Esophagus squamous epithelium (tissue), 5 donors: Measurements from ENCODE around the gene G6PC1. TPM values are rescaled to one million over a fixed set of nuclear protein-coding genes. Genes with fewer than 3 reads are reported as not detected.
A peak's percentile ranks its signal among the peaks of the same experiment; 100 is the strongest.
"Not testable (repeated sequence)": the region's sequence is repeated elsewhere in the genome, so short reads cannot be mapped to it uniquely, and the experiment has no call there.

Source experiments
- DNase-seq: peaks from one replicate; lab custom pipeline; 2025; lab: John Stamatoyannopoulos, UW
- H3K27ac ChIP-seq, 4 donors: fragments of 200-600 bp; sonication (generic); one replicate each; pipeline ENCODE4 v1.5.1; 2016 to 2019; ENCODE audit warnings: mild to moderate bottlenecking in 1 of 4
- H3K27me3 ChIP-seq, 4 donors: fragments of 200-600 bp; sonication (generic); 1 replicate in 3 of 4; 2 replicates in 1 of 4; pipeline versions ENCODE4 v1.5.1 to v1.6.0; 2017 to 2021; ENCODE audit warnings: antibody characterized with exemption in 1 of 4
- H3K36me3 ChIP-seq, 3 donors: fragments of 200-600 bp; sonication (generic); one replicate each; pipeline ENCODE4 v1.5.1; 2016 to 2019
- H3K4me1 ChIP-seq, 3 donors: fragments of 200-600 bp; sonication (generic); one replicate each; pipeline ENCODE4 v1.5.1; 2017 to 2019
- H3K4me3 ChIP-seq, 4 donors: fragments of 200-600 bp; sonication (generic); 1 replicate in 3 of 4; 2 replicates in 1 of 4; pipeline ENCODE4 v1.5.1; 2016 to 2019; ENCODE audit warnings: mild to moderate bottlenecking in 2 of 4, moderate library complexity in 1 of 4
- H3K9me3 ChIP-seq, 3 donors: fragments of 200-600 bp; sonication (generic); one replicate each; pipeline ENCODE4 v1.5.1; 2016 to 2019
- POLR2A ChIP-seq, 4 donors: fragments of 450-650 bp; IDR thresholded peaks; one replicate each; pipeline ENCODE4 v1.6.1; 2017; ENCODE audit warnings: antibody characterized with exemption in 4 of 4, mild to moderate bottlenecking in 4 of 4, moderate library complexity in 3 of 4
- WGBS, 2 donors: methylation state at CpG; one replicate each; pipeline ENCODE4 v1.1.5; 2018; 5-methylcytosine and 5-hydroxymethylcytosine counted together
- intact Hi-C: fragments of 100-400 bp; cut with DNase I; formaldehyde crosslinking; loops from one replicate; pipeline ENCODE4 v1.15.0; 2022
- total RNA-seq, 4 donors: library from RNA; depleted of rRNA; stranded (reverse); fragments of >200 nt; gene quantifications; one replicate each; pipeline ENCODE4 v1.1.0, GENCODE V29; 2016
- TF ChIP-seq, protein P1 (sequence below), 6 experiments: fragments of 450-650 bp in 4 of 6; fragments of 200-600 bp in 2 of 6; sonication (generic) in 2 of 6; IDR thresholded peaks; one replicate each; pipeline ENCODE4 v1.5.1; 2016 to 2019; ENCODE audit warnings: antibody characterized with exemption in 6 of 6, mild to moderate bottlenecking in 4 of 6, moderate library complexity in 4 of 6
- donor health status: DM: yes; HTN: yes; CAD: no.

Gene G6PC1
- total RNA-seq, 4 donors from 2014 or later = not detected

DNA sequence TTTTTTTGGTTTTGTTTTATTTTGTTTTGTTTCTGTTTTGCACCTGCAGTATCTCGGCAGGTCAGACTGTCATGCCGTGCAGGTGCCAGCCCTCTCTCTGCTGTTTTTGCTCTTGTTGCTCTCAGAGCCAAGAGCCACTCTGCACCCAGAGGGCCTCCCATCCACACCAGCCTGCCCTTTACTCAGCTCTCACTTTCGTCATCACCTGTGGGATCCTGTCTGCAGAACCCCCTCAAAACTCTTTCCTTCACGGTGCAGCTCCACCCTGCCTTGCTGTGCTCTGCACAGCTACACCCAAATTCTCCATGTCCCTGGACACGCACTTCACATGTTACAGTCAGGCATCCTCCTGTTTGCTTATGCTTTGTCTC is 47.0 kb upstream of the G6PC1 start:
- Histone ChIP-seq H3K27me3 (no peaks in the 10 kb centered on the region), H3K36me3 (no peaks in the 10 kb centered on the region), H3K4me3 (peak overlapping the region; percentile 11 to 67 (median 44)), H3K4me1 (peaks cover 5 to 64% (median 10%) of the 10 kb centered on the region in 3 donors), H3K9me3 (no peaks in the 10 kb centered on the region), H3K27ac (peak overlapping the region; percentile 15 to 90 (median 84))
- 58 to 70% methylated on average over 5 of the region's 5 CpGs for WGBS, 2 donors
- no peak for DNase-seq
- no peak for TF ChIP-seq POLR2A (IDR thresholded peaks at IDR 0.05)
- TF ChIP-seq, protein P1, sequence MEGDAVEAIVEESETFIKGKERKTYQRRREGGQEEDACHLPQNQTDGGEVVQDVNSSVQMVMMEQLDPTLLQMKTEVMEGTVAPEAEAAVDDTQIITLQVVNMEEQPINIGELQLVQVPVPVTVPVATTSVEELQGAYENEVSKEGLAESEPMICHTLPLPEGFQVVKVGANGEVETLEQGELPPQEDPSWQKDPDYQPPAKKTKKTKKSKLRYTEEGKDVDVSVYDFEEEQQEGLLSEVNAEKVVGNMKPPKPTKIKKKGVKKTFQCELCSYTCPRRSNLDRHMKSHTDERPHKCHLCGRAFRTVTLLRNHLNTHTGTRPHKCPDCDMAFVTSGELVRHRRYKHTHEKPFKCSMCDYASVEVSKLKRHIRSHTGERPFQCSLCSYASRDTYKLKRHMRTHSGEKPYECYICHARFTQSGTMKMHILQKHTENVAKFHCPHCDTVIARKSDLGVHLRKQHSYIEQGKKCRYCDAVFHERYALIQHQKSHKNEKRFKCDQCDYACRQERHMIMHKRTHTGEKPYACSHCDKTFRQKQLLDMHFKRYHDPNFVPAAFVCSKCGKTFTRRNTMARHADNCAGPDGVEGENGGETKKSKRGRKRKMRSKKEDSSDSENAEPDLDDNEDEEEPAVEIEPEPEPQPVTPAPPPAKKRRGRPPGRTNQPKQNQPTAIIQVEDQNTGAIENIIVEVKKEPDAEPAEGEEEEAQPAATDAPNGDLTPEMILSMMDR (IDR thresholded peaks at IDR 0.05) = no peak
- intact Hi-C loops = no loop called here

DNA sequence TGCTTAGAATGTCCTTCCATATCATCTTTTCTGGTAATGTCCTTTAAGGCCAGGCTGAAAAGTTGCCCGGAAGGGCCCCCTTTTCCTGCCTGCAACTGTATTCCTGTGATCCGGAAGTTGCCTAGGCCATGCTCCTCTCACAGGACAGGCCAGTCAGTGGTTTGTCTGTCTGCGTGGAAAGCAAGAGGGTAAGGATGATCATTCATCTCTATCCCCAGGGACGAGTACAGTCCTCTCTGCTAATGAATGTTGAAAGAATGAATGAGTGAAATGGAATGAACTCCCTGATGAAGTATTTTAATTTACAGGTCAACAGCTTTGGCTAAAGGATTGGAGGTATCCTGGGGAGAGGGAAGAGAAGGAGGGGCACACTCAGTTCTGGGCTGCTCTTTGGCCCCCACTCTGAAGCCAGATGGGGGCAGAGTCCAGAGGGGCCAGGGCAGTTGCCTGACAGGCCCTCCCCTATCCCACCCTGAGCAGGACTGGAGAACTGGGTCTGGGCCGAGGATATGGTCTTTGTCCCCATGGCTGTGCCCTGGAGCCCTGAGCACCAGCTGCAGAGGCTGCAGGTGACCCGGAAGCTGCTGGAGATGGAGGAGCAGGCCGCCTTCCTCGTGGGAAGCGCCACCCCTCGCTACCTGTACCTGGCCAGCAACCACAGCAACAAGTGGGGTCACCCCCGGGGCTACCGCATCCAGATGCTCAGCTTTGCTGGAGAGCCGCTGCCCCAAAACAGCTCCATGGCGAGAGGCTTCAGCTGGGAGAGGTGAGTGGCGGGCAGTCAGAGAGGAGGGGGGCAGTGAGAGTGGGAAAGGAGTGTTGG is 46.4 kb upstream of the G6PC1 start:
- intact Hi-C loops = no loop called here
- H3K9me3 ChIP-seq = no peaks in the 10 kb centered on the region
- DNase-seq = no peak
- H3K36me3 ChIP-seq = no peaks in the 10 kb centered on the region
- H3K4me1 ChIP-seq = peaks cover 5 to 62% (median 10%) of the 10 kb centered on the region in 3 donors
- 63 to 70% methylated on average over 9 to 10 of the region's 15 CpGs for WGBS, 2 donors
- TF ChIP-seq, protein P1 (IDR thresholded peaks at IDR 0.05) = no peak
- TF ChIP-seq POLR2A (IDR thresholded peaks at IDR 0.05) = no peak
- H3K27me3 ChIP-seq = no peaks in the 10 kb centered on the region
- peak overlapping the region; percentile 15 to 90 (median 84) for H3K27ac ChIP-seq
- peak overlapping the region; percentile 11 to 67 (median 44) for H3K4me3 ChIP-seq

DNA sequence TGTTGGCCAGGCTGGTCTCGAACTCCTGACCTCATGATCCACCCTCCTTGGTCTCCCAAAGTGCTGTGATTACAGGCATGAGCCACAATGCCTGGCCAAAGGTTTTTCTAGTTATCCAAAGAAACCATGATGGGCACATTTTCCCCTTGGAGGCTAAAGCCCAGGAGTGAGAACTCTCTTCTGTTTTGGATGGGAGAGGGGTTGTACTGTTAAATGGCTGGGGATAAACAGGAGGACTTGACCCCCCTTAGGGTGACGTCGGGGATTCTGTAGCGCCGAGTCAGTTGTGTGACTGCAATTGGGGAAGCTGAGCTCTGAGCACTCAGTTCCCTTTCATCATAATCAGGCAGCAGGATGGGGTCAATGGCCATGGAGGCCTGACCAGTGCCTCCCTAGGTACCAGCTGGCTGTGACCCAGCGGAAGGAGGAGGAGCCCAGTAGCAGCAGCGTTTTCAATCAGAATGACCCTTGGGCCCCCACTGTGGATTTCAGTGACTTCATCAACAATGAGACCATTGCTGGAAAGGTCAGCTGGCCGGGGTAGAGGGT is 45.5 kb upstream of the G6PC1 start:
- DNase-seq = no peak
- TF ChIP-seq, protein P1 (IDR thresholded peaks at IDR 0.05) = no peak
- TF ChIP-seq POLR2A (IDR thresholded peaks at IDR 0.05) = no peak
- Histone ChIP-seq H3K27ac (peak overlapping the region in 3 of 4 donors; percentile 61 to 86 (median 81)), H3K27me3 (no peaks in the 10 kb centered on the region), H3K4me1 (peaks cover 5 to 53% (median 7%) of the 10 kb centered on the region in 3 donors), H3K9me3 (no peaks in the 10 kb centered on the region), H3K4me3 (peak overlapping the region in 3 of 4 donors; percentile 26 to 46 (median 42)), H3K36me3 (no peaks in the 10 kb centered on the region)
- WGBS, 2 donors = 67 to 79% methylated on average over 3 to 6 of the region's 8 CpGs
- intact Hi-C loops = no loop called here

DNA sequence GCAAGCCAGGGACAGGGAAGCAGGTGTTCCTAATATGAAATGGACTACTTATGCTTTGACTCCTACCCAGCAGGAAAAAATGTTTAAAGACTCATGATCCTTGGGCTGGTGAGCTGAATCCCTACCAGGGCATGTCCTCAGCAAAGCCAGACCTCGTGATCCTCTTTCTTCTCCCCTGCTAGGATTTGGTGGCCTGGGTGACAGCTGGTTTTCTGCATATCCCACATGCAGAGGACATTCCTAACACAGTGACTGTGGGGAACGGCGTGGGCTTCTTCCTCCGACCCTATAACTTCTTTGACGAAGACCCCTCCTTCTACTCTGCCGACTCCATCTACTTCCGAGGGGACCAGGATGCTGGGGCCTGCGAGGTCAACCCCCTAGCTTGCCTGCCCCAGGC is 44.5 kb upstream of the G6PC1 start:
- DNase-seq, intact Hi-C loops, H3K4me3 ChIP-seq, H3K36me3 ChIP-seq, H3K27me3 ChIP-seq, H3K9me3 ChIP-seq: not testable (repeated sequence)
- Histone ChIP-seq H3K4me1 (peaks cover 0 to 43% (median 0%) of the 10 kb centered on the region in 3 donors), H3K27ac (peak overlapping the region in 2 of 4 donors; percentile 81 to 86)
- WGBS, 2 donors = 64 to 75% methylated on average over 8 of the region's 8 CpGs

DNA sequence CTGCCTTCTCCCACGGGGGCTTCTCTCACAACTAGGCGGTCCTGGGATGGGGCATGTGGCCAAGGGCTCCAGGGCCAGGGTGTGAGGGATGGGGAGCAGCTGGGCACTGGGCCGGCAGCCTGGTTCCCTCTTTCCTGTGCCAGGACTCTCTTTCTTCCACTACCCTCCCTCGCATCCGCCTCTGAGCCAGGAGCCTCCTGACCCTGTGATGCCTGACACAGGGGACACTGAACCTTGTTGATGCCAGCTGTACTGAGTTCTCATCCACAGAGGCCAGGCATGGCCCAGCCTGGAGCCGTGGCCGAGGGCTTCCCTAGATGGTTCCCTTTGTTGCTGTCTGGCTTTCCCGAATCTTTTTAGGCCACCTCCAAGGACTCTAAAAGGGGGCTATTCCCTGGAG is 44.1 kb upstream of the G6PC1 start:
- peaks cover 0 to 41% (median 0%) of the 10 kb centered on the region in 3 donors for H3K4me1 ChIP-seq
- H3K9me3 ChIP-seq, H3K4me3 ChIP-seq, DNase-seq, intact Hi-C loops, H3K27me3 ChIP-seq, H3K36me3 ChIP-seq: not testable (repeated sequence)
- WGBS, 2 donors = 68 to 77% methylated on average over 6 of the region's 8 CpGs
- peak overlapping the region in 3 of 4 donors; percentile 20 to 86 (median 61) for H3K27ac ChIP-seq

DNA sequence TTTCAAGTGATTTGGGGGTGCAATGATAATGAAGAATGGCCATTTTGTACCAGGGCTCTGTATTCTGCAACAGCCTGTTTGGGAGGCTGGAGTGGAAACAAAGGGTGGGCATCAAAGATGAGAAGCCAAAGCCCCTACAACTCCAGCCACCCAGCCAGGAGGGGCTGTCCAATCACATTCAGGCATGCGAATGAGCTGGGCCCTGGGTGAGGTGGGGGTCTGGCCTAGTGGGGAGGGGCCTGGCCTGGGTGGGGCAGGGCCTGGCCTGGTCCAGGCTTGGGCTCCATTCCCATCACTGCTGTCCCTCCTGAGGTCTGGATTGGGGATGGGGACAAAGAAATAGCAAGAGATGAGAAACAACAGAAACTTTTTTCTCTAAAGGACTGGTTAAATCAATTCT is 43.2 kb upstream of the G6PC1 start:
- WGBS, 2 donors = no CpG with 5 or more reads among the region's 1 CpG
- no peak for DNase-seq
- TF ChIP-seq, protein P1 (IDR thresholded peaks at IDR 0.05) = no peak
- no peak for TF ChIP-seq POLR2A (IDR thresholded peaks at IDR 0.05)
- Histone ChIP-seq H3K27me3 (no peaks in the 10 kb centered on the region), H3K9me3 (no peaks in the 10 kb centered on the region), H3K4me3 (no peak overlapping the region), H3K27ac (peak overlapping the region in 2 of 4 donors; percentile 20 to 29), H3K4me1 (peaks cover 0 to 41% (median 0%) of the 10 kb centered on the region in 3 donors), H3K36me3 (no peaks in the 10 kb centered on the region)
- intact Hi-C loops = no loop called here
